Vagina (tissue), 2 donors: Measurements from ENCODE around the gene NACC2. TPM values are rescaled to one million over a fixed set of nuclear protein-coding genes. Genes with fewer than 3 reads are reported as not detected.

Experiments used
- DNase-seq, 2 donors: peaks; one replicate each; pipeline ENCODE4 v3.0.0-alpha.2; 2017; ENCODE audit errors: extremely low spot score in 2 of 2
- H3K27ac ChIP-seq: fragments of 200-600 bp; sonication (generic); one replicate; pipeline ENCODE4 v1.5.1; 2019
- H3K27me3 ChIP-seq: fragments of 200-600 bp; sonication (generic); one replicate; pipeline ENCODE4 v1.5.1; 2019
- H3K36me3 ChIP-seq, 2 donors: fragments of 200-600 bp; sonication (generic); one replicate each; pipeline ENCODE4 v1.5.1; 2017 to 2019
- H3K4me1 ChIP-seq: fragments of 200-600 bp; sonication (generic); one replicate; pipeline ENCODE4 v1.5.1; 2019
- H3K4me3 ChIP-seq, 2 donors: fragments of 200-600 bp; sonication (generic); 1 replicate in 1 of 2; 2 replicates in 1 of 2; pipeline ENCODE4 v1.5.1; 2016 to 2019
- H3K9me3 ChIP-seq: fragments of 200-600 bp; sonication (generic); one replicate; pipeline ENCODE4 v1.5.1; 2019
- CTCF ChIP-seq, 3 experiments: fragments of 450-650 bp in 2 of 3; fragments of 200-600 bp in 1 of 3; sonication (generic) in 1 of 3; IDR thresholded peaks; one replicate each; pipeline ENCODE4 v1.5.1; 2017 to 2019; ENCODE audit warnings: antibody characterized with exemption in 3 of 3, mild to moderate bottlenecking in 2 of 3, moderate library complexity in 2 of 3
- POLR2A ChIP-seq, 2 donors: fragments of 450-650 bp; IDR thresholded peaks; one replicate each; pipeline ENCODE4 v1.6.1; 2017; ENCODE audit warnings: antibody characterized with exemption in 2 of 2, mild to moderate bottlenecking in 2 of 2, moderate library complexity in 2 of 2
- POLR2AphosphoS5 ChIP-seq, 2 donors: sonication (generic); formaldehyde crosslinking; IDR thresholded peaks; one replicate each; pipeline ENCODE4 v1.9.0; 2017; ENCODE audit warnings: antibody characterized with exemption in 2 of 2, mild to moderate bottlenecking in 2 of 2, low read depth in 1 of 2; ENCODE audit not compliant: insufficient read depth in 1 of 2
- intact Hi-C: fragments of 100-400 bp; cut with DNase I; formaldehyde crosslinking; loops from one replicate; pipeline ENCODE4 v1.15.1; 2023
- total RNA-seq: library from RNA; depleted of rRNA; stranded (reverse); fragments of >200 nt; gene quantifications from one replicate; pipeline ENCODE4 v1.2.3, GENCODE V29; 2016

NACC2 gene
- total RNA-seq, 1 donor from 2014 or later = 21.1 TPM

- no peak overlapping the region for H3K4me3 ChIP-seq
- DNase-seq = no peak
- H3K27ac ChIP-seq = no peak overlapping the region
- no peaks in the 10 kb centered on the region for H3K36me3 ChIP-seq
- H3K9me3 ChIP-seq = no peaks in the 10 kb centered on the region
- intact Hi-C loops = no loop called here
- no peaks in the 10 kb centered on the region for H3K27me3 ChIP-seq
- H3K4me1 ChIP-seq = peaks cover 8% of the 10 kb centered on the region
- TF ChIP-seq CTCF (IDR thresholded peaks at IDR 0.05) (no peak), POLR2AphosphoS5 (IDR thresholded peaks at IDR 0.05; ENCODE audit: insufficient read depth in 1 of 2, low read depth in 1 of 2) (no peak), POLR2A (IDR thresholded peaks at IDR 0.05) (no peak)
These were observed 96.5 kb downstream of the NACC2 start for GRCh38 chr9:135998410-135999071.

- H3K4me3 ChIP-seq = no peak overlapping the region
- H3K27ac ChIP-seq = no peak overlapping the region
- H3K9me3 ChIP-seq = no peaks in the 10 kb centered on the region
- DNase-seq = no peak
- intact Hi-C loops = no loop called here
- H3K36me3 ChIP-seq = no peaks in the 10 kb centered on the region
- H3K27me3 ChIP-seq = no peaks in the 10 kb centered on the region
- TF ChIP-seq CTCF (IDR thresholded peaks at IDR 0.05) (no peak), POLR2A (IDR thresholded peaks at IDR 0.05) (no peak), POLR2AphosphoS5 (IDR thresholded peaks at IDR 0.05; ENCODE audit: insufficient read depth in 1 of 2, low read depth in 1 of 2) (no peak)
- peaks cover 8% of the 10 kb centered on the region for H3K4me1 ChIP-seq
These were observed 97.1 kb downstream of the NACC2 start for GRCh38 chr9:135998016-135998380.

- intact Hi-C loops = no loop called here
- Histone ChIP-seq H3K27me3 (no peaks in the 10 kb centered on the region), H3K27ac (no peak overlapping the region), H3K36me3 (no peaks in the 10 kb centered on the region), H3K9me3 (no peaks in the 10 kb centered on the region), H3K4me3 (no peak overlapping the region), H3K4me1 (peaks cover 12% of the 10 kb centered on the region)
- TF ChIP-seq POLR2AphosphoS5 (IDR thresholded peaks at IDR 0.05; ENCODE audit: insufficient read depth in 1 of 2, low read depth in 1 of 2) (no peak), CTCF (IDR thresholded peaks at IDR 0.05) (no peak)
- no peak for DNase-seq
These were observed 97.7 kb downstream of the NACC2 start for GRCh38 chr9:135997090-135998015.

GRCh38 chr9:135995816-135996215 lies 99.3 kb downstream of the NACC2 start:
- Histone ChIP-seq H3K27me3 (no peaks in the 10 kb centered on the region), H3K36me3 (no peaks in the 10 kb centered on the region), H3K27ac (no peak overlapping the region), H3K4me3 (no peak overlapping the region), H3K9me3 (no peaks in the 10 kb centered on the region), H3K4me1 (peaks cover 22% of the 10 kb centered on the region)
- no peak for DNase-seq
- intact Hi-C loops = no loop called here
- TF ChIP-seq CTCF (IDR thresholded peaks at IDR 0.05) (no peak), POLR2A (IDR thresholded peaks at IDR 0.05) (no peak), POLR2AphosphoS5 (IDR thresholded peaks at IDR 0.05; ENCODE audit: insufficient read depth in 1 of 2, low read depth in 1 of 2) (no peak)
